IgD-negative memory B cell (primary cell): ENCODE results near the gene RAD18. TPM values are rescaled to one million over a fixed set of nuclear protein-coding genes. Genes with fewer than 3 reads are reported as not detected.

Source experiments
- H3K27ac Mint-ChIP-seq, 3 donors: one replicate each; pipeline ENCODE4 v1.8.0; 2020 to 2022; ENCODE audit warnings: mild to moderate bottlenecking in 3 of 3, mixed read lengths in 3 of 3, moderate library complexity in 1 of 3
- H3K27me3 Mint-ChIP-seq: one replicate; pipeline ENCODE4 v1.8.0; 2021; ENCODE audit warnings: mixed read lengths
- H3K36me3 Mint-ChIP-seq: one replicate; pipeline ENCODE4 v1.8.0; 2020; ENCODE audit warnings: mild to moderate bottlenecking, mixed read lengths
- H3K4me1 Mint-ChIP-seq, 3 donors: one replicate each; pipeline ENCODE4 v1.8.0; 2020 to 2022; ENCODE audit warnings: mixed read lengths in 3 of 3, mild to moderate bottlenecking in 1 of 3
- H3K4me3 Mint-ChIP-seq, 4 donors: one replicate each; pipeline ENCODE4 v1.8.0; 2020 to 2022; ENCODE audit warnings: mild to moderate bottlenecking in 4 of 4, mixed read lengths in 4 of 4, moderate library complexity in 3 of 4
- H3K9me3 Mint-ChIP-seq, 3 donors: one replicate each; pipeline ENCODE4 v1.8.0; 2020 to 2021; ENCODE audit warnings: mixed read lengths in 3 of 3, mild to moderate bottlenecking in 1 of 3
- polyA plus RNA-seq: library from polyadenylated mRNA; unstranded; fragments of 300-500 nt; fragmentation: Illumina TruSeq; gene quantifications from one replicate; pipeline ENCODE4 v1.2.3, GENCODE V29; 2021

RAD18 gene
- polyA plus RNA-seq, 1 donor from 2014 or later, result 15.6 TPM

- H3K4me1 Mint-ChIP-seq, result no peaks in the 10 kb centered on the region
- H3K27ac Mint-ChIP-seq, result no peak overlapping the region
- H3K27me3 Mint-ChIP-seq, result no peaks in the 10 kb centered on the region
- H3K36me3 Mint-ChIP-seq, result peaks cover 8% of the 10 kb centered on the region
- no peaks in the 10 kb centered on the region for H3K9me3 Mint-ChIP-seq
- no peak overlapping the region for H3K4me3 Mint-ChIP-seq
Observed at GRCh38 chr3:8857720-8858367, 105.4 kb downstream of the RAD18 start.

- H3K27me3 Mint-ChIP-seq, result no peaks in the 10 kb centered on the region
- H3K4me3 Mint-ChIP-seq, result no peak overlapping the region
- H3K36me3 Mint-ChIP-seq, result peaks cover 8% of the 10 kb centered on the region
- no peak overlapping the region for H3K27ac Mint-ChIP-seq
- H3K4me1 Mint-ChIP-seq, result no peaks in the 10 kb centered on the region
- no peaks in the 10 kb centered on the region for H3K9me3 Mint-ChIP-seq
Observed at GRCh38 chr3:8856721-8857120, 106.6 kb downstream of the RAD18 start.

GRCh38 chr3:8856071-8856470, 107.2 kb downstream of the RAD18 start:
- no peak overlapping the region for H3K4me3 Mint-ChIP-seq
- H3K4me1 Mint-ChIP-seq, result no peaks in the 10 kb centered on the region
- no peaks in the 10 kb centered on the region for H3K9me3 Mint-ChIP-seq
- H3K36me3 Mint-ChIP-seq, result peaks cover 8% of the 10 kb centered on the region
- H3K27ac Mint-ChIP-seq, result no peak overlapping the region
- H3K27me3 Mint-ChIP-seq, result no peaks in the 10 kb centered on the region

- no peak overlapping the region for H3K4me3 Mint-ChIP-seq
- no peak overlapping the region for H3K27ac Mint-ChIP-seq
- H3K36me3 Mint-ChIP-seq, result peaks cover 6% of the 10 kb centered on the region
- H3K9me3 Mint-ChIP-seq, result no peaks in the 10 kb centered on the region
- H3K4me1 Mint-ChIP-seq, result no peaks in the 10 kb centered on the region
- no peaks in the 10 kb centered on the region for H3K27me3 Mint-ChIP-seq
Observed at GRCh38 chr3:8854656-8855055, 108.6 kb downstream of the RAD18 start.

- no peaks in the 10 kb centered on the region for H3K27me3 Mint-ChIP-seq
- H3K4me1 Mint-ChIP-seq, result no peaks in the 10 kb centered on the region
- H3K36me3 Mint-ChIP-seq, result peaks cover 6% of the 10 kb centered on the region
- H3K4me3 Mint-ChIP-seq, result no peak overlapping the region
- H3K27ac Mint-ChIP-seq, result no peak overlapping the region
- no peaks in the 10 kb centered on the region for H3K9me3 Mint-ChIP-seq
Observed at GRCh38 chr3:8853081-8853480, 110.2 kb downstream of the RAD18 start.

- Mint-ChIP-seq H3K9me3 (no peaks in the 10 kb centered on the region), H3K27ac (no peak overlapping the region), H3K4me1 (no peaks in the 10 kb centered on the region), H3K36me3 (peaks cover 6% of the 10 kb centered on the region), H3K4me3 (no peak overlapping the region), H3K27me3 (no peaks in the 10 kb centered on the region)
Observed at GRCh38 chr3:8852511-8852910, 110.8 kb downstream of the RAD18 start.

- no peak overlapping the region for H3K4me3 Mint-ChIP-seq
- peaks cover 6% of the 10 kb centered on the region for H3K36me3 Mint-ChIP-seq
- H3K27ac Mint-ChIP-seq, result no peak overlapping the region
- H3K27me3 Mint-ChIP-seq, result no peaks in the 10 kb centered on the region
- no peaks in the 10 kb centered on the region for H3K4me1 Mint-ChIP-seq
- no peaks in the 10 kb centered on the region for H3K9me3 Mint-ChIP-seq
Observed at GRCh38 chr3:8851703-8852102, 111.6 kb downstream of the RAD18 start.

- H3K4me3 Mint-ChIP-seq, result no peak overlapping the region
- no peaks in the 10 kb centered on the region for H3K9me3 Mint-ChIP-seq
- H3K4me1 Mint-ChIP-seq, result no peaks in the 10 kb centered on the region
- H3K27me3 Mint-ChIP-seq, result no peaks in the 10 kb centered on the region
- H3K36me3 Mint-ChIP-seq, result peaks cover 2% of the 10 kb centered on the region
- no peak overlapping the region for H3K27ac Mint-ChIP-seq
Observed at GRCh38 chr3:8848696-8849131, 114.6 kb downstream of the RAD18 start.

- H3K4me1 Mint-ChIP-seq, result no peaks in the 10 kb centered on the region
- no peak overlapping the region for H3K4me3 Mint-ChIP-seq
- H3K27me3 Mint-ChIP-seq, result no peaks in the 10 kb centered on the region
- H3K27ac Mint-ChIP-seq, result no peak overlapping the region
- H3K36me3 Mint-ChIP-seq, result peaks cover 2% of the 10 kb centered on the region
- no peaks in the 10 kb centered on the region for H3K9me3 Mint-ChIP-seq
Observed at GRCh38 chr3:8847317-8847716, 116.0 kb downstream of the RAD18 start.

GRCh38 chr3:8846176-8846575, 117.1 kb downstream of the RAD18 start:
- H3K27ac Mint-ChIP-seq, result no peak overlapping the region
- no peaks in the 10 kb centered on the region for H3K4me1 Mint-ChIP-seq
- no peaks in the 10 kb centered on the region for H3K27me3 Mint-ChIP-seq
- H3K36me3 Mint-ChIP-seq, result peaks cover 2% of the 10 kb centered on the region
- H3K4me3 Mint-ChIP-seq, result no peak overlapping the region
- no peaks in the 10 kb centered on the region for H3K9me3 Mint-ChIP-seq

- Mint-ChIP-seq H3K36me3 (peaks cover 2% of the 10 kb centered on the region), H3K4me1 (no peaks in the 10 kb centered on the region), H3K9me3 (no peaks in the 10 kb centered on the region), H3K27ac (no peak overlapping the region), H3K27me3 (no peaks in the 10 kb centered on the region), H3K4me3 (no peak overlapping the region)
Observed at GRCh38 chr3:8845641-8846040, 117.6 kb downstream of the RAD18 start.

GRCh38 chr3:8843347-8843746, 119.9 kb downstream of the RAD18 start:
- Mint-ChIP-seq H3K27me3 (no peaks in the 10 kb centered on the region), H3K4me1 (no peaks in the 10 kb centered on the region), H3K27ac (no peak overlapping the region), H3K36me3 (peaks cover 2% of the 10 kb centered on the region), H3K4me3 (no peak overlapping the region), H3K9me3 (no peaks in the 10 kb centered on the region)

- Mint-ChIP-seq H3K36me3 (peaks cover 2% of the 10 kb centered on the region), H3K27me3 (no peaks in the 10 kb centered on the region), H3K4me1 (no peaks in the 10 kb centered on the region), H3K4me3 (no peak overlapping the region), H3K9me3 (no peaks in the 10 kb centered on the region), H3K27ac (no peak overlapping the region)
Observed at GRCh38 chr3:8842293-8842692, 121.0 kb downstream of the RAD18 start.

- H3K27me3 Mint-ChIP-seq, result no peaks in the 10 kb centered on the region
- H3K4me1 Mint-ChIP-seq, result no peaks in the 10 kb centered on the region
- no peak overlapping the region for H3K4me3 Mint-ChIP-seq
- no peaks in the 10 kb centered on the region for H3K9me3 Mint-ChIP-seq
- no peak overlapping the region for H3K27ac Mint-ChIP-seq
- peaks cover 2% of the 10 kb centered on the region for H3K36me3 Mint-ChIP-seq
Observed at GRCh38 chr3:8841472-8841871, 121.8 kb downstream of the RAD18 start.

- H3K27me3 Mint-ChIP-seq, result no peaks in the 10 kb centered on the region
Observed at GRCh38 chr3:8840556-8840955, 122.7 kb downstream of the RAD18 start.

GRCh38 chr3:8839607-8840325, 123.5 kb downstream of the RAD18 start:
- Mint-ChIP-seq H3K9me3 (no peaks in the 10 kb centered on the region), H3K27ac (no peak overlapping the region), H3K4me1 (no peaks in the 10 kb centered on the region), H3K27me3 (no peaks in the 10 kb centered on the region), H3K4me3 (no peak overlapping the region), H3K36me3 (peaks cover 1% of the 10 kb centered on the region)

More at GRCh38 chr3:8840556-8840955, 122.7 kb downstream of the RAD18 start:
- Mint-ChIP-seq H3K36me3 (peaks cover 2% of the 10 kb centered on the region), H3K9me3 (no peaks in the 10 kb centered on the region), H3K27ac (no peak overlapping the region), H3K4me1 (no peaks in the 10 kb centered on the region), H3K4me3 (no peak overlapping the region)
